GM19351 (cell line): ENCODE data around the gene RSAD1.
"Not testable (repeated sequence)": the region's sequence is repeated elsewhere in the genome, so short reads cannot be mapped to it uniquely, and the experiment has no call there.

Experiments
- ATAC-seq: cut with Tn5 transposase; IDR thresholded peaks from one replicate; pipeline ENCODE4 v1.9.1; 2021; ENCODE audit warnings: mild to moderate bottlenecking, moderate library complexity; ENCODE audit not compliant: unreplicated experiment

RSAD1 gene

DNA sequence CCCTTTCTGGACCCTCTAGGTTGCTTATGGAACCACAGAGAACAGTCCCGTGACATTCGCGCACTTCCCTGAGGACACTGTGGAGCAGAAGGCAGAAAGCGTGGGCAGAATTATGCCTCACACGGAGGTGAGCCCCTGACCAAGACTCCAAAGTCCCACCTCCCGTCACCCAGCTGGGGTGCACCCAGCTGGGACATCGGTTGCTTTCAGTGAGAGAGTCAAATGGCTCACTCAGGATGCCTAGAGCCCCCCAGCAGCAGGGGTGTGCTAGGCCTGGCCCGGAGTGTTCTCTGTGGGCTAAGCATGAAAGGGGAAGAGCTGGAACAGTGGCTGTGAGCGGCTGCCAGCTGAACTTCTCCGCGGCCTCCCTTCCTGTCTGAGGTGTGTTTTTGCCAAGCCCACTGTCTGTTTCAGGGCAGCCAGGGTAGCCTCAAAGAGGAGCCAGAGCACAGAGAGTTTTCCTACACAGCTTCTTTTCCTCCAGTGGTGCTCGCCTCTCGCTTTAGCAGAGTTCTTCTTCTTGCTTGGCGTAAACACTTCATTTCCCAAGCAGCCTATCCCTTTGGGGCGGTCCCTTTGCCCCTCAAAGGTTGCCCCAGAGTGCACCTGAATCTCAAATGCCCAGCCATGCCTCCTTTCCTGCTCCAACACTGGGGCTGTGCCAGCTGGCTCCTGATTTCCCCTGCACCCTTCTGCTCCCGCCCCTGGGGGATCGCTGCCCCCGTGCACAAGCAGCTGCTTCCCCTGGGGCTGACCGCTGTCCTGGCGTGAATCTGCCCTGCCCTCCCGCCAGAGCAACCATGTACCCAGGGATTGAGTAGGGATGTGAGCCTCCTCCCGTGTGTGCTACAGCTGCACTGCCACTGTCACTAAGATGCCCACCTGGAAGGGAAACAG, 7.4 kb upstream of the RSAD1 start:
- no peak for ATAC-seq

- ATAC-seq, result no peak
These were observed 6.4 kb upstream of the RSAD1 start for GRCh38 chr17:50472286-50472685.

DNA sequence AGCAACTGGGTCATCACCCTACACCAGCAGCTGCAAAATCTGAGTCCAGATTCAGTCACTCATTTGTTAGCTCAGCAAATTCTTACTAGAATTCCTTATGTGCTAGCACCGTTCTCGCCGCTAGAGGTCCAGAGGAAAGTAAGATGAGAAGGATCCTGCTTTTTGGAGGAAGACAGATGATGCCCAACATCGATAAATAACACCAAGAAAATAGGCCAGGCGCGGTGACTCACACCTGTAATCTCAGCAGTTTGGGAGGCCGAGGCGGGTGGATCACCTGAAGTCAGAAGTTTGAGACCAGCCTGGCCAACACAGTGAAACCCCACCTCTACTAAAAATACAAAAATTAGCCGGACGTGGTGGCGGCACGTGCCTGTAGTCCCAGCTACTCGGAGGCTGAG, 5.9 kb upstream of the RSAD1 start:
- ATAC-seq, result not testable (repeated sequence)

GRCh38 chr17:50473901-50474300, 4.8 kb upstream of the RSAD1 start:
- no peak for ATAC-seq

DNA sequence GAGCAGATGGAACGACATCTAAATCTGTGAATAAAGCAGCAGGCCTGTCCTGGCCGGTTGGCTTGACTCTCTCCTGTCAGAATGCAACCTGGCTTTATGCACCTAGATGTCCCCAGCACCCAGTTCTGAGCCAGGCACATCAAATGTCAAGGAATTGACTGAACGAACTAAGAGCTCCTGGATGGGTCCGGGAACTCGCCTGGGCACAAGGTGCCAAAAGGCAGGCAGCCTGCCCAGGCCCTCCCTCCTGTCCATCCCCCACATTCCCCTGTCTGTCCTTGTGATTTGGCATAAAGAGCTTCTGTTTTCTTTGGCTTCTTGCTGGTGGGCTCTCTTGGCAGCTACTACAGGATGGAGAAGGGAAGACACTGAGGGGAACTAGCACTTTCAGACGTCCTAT, 4.1 kb upstream of the RSAD1 start:
- no peak for ATAC-seq

DNA sequence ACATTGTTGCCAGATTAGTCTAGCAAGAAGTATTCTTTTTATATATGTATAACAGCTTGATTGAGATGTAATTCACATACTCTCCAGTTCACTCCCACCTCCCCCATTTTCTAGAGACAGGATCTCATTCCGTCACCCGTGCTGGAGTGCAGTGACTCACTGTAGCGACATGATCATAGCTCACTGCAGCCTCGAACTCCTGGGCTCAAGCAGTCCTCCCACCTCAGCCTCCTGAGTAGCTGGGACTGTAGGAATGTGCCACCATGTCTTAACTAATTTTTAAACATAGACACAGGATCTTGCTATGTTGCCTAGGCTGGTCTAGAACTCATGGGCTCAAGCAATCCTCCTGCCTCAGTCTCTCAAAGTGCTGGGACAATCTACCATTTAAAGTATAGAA, 3.3 kb upstream of the RSAD1 start:
- ATAC-seq, result no peak

- ATAC-seq, result not testable (repeated sequence)
These were observed 2.7 kb upstream of the RSAD1 start for GRCh38 chr17:50475775-50476544.

GRCh38 chr17:50476545-50477315, 1.9 kb upstream of the RSAD1 start:
- no peak for ATAC-seq

DNA sequence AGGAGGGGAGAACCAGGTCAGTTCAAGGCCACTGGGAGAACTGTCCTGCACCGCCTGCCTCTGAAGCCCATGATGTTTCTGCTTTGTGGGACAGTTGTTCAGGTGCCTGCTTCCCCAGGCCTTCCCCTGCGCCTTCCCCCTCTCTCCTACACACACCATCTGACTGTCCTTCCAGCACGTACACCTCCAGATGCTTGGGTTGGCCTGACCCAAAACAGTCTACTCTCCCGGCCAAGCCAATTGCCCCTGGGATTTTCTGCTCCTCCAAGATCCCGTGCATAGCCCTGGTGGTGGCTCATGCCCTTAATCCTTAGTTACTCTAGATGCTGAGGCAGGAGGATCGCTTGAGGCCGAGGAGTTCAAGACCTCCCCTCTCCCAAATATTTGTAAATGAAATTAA, 684 bp upstream of the RSAD1 start:
- ATAC-seq, result no peak

DNA sequence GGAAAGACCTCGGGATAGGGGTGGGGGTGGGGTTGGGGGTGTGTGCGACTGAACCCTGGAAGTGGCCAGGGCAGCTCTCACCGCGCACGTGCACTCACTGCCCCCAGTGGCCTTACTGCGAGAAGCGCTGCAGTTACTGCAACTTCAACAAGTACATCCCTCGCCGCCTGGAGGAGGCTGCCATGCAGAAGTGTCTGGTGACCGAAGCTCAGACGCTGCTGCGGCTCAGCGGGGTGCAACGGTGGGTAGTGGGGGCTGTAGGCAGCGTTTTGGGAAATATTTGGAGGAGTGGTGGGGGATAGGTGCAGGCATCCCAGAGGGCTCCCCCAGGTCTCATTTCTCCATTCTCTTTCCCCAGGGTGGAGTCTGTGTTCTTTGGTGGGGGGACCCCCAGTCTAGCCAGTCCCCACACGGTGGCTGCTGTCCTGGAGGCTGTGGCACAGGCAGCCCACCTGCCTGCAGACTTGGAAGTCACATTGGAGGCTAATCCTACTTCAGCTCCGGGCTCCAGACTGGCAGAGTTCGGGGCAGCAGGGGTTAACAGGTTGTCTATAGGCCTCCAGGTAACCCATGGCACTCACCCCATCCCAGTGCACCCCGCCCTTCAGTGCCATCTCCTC, 972 bp downstream of the RSAD1 start:
- no peak for ATAC-seq

GRCh38 chr17:50480142-50480764, 1.6 kb downstream of the RSAD1 start:
- no peak for ATAC-seq

DNA sequence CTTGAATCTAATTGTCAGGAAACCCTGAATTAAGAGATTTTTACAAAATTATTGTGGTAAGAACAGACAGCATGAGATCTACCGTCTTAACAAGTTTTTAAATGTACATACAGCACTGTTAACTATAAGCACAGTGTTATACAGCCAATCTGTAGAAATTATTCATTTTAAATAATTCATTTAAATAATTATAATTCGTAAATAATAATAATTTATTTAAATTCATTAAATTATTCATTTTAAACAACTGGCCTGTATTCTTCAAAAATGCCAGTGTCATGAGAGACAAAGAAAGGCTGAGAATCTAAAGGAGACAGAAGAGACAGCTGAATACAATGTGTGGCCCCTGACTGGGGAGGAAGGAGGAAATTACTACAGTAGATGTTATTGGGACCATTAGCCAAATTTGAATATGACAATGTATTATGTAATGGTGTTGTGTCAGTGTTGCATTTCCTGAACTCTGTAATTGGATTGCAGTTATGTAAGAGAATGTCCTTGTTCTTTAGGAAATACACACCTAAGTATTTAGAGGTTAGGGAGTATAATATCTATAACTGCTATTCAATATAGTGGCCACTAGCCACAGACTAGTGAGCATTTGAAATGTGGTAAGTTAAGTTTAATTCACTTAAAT, 2.3 kb downstream of the RSAD1 start:
- no peak for ATAC-seq

- ATAC-seq, result no peak
These were observed 3.0 kb downstream of the RSAD1 start for GRCh38 chr17:50481648-50482047.

DNA sequence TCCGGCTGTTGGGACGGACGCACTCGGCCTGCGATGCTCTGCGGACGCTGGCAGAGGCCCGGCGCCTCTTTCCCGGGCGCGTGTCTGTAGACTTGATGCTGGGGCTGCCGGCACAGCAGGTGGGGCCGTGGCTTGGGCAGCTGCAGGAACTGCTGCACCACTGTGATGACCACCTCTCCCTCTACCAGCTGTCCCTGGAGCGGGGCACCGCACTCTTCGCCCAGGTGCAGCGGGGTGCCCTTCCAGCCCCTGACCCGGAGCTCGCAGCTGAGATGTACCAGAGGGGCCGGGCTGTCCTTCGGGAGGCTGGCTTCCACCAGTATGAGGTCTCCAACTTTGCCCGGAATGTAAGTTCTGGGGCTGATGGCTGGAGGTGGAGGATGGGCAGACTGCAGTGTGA, 3.5 kb downstream of the RSAD1 start:
- no peak for ATAC-seq

- ATAC-seq, result peak; percentile 34
These were observed 3.9 kb downstream of the RSAD1 start for GRCh38 chr17:50482516-50482915.

GRCh38 chr17:50483266-50483665, 4.6 kb downstream of the RSAD1 start:
- no peak for ATAC-seq

- no peak for ATAC-seq
These were observed 5.9 kb downstream of the RSAD1 start for GRCh38 chr17:50484386-50485155.

GRCh38 chr17:50487213-50488096, 8.8 kb downstream of the RSAD1 start:
- no peak for ATAC-seq
